Midbrain (tissue), 1 donor: ENCODE data around the gene ATP10D.
"Not testable (repeated sequence)": the region's sequence is repeated elsewhere in the genome, so short reads cannot be mapped to it uniquely, and the experiment has no call there.

Experiments used
- DNase-seq: peaks from one replicate; lab custom pipeline; 2025; lab: John Stamatoyannopoulos, UW

The ATP10D gene

GRCh38 chr4:47535567-47536147 lies 50.6 kb downstream of the ATP10D start:
- no peak for DNase-seq

GRCh38 chr4:47536966-47537365 lies 51.9 kb downstream of the ATP10D start:
- no peak for DNase-seq

DNA sequence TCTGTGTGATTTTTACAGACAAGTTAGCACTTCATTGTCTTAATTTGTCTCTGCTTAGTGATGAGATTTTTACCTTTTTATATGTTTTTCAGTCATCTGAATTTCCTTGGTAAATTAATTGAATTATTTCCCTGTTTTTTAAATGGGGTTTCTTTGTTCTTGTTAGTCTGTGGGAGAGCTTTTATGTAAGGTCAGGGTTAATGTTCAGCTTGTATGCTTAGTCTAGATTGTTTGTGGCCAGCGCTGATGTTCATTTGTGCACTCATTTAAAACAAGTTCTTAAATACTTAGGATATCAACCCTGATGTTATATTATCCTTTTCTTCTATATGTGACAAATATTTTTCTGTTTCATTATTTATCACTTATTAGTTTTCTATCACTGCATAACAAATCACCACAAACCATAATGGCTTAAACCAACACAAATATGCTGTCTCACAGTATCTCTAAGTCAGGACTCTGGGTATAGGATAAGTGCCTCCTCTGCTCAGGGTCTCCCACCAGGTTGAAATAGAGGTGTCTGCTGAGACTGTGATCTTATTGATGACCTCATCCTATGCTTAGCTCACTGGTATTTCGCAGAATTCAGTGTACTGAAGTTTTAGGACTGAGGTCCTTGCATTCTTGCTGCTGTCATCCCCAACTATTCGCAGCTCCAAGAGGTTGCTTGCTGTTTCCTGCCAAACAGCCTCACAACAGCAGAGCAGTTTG lies 53.2 kb downstream of the ATP10D start:
- no peak for DNase-seq

GRCh38 chr4:47538825-47539154 lies 53.7 kb downstream of the ATP10D start:
- DNase-seq = no peak

- not testable (repeated sequence) for DNase-seq
Observed at GRCh38 chr4:47542640-47543039, 57.6 kb downstream of the ATP10D start.

DNA sequence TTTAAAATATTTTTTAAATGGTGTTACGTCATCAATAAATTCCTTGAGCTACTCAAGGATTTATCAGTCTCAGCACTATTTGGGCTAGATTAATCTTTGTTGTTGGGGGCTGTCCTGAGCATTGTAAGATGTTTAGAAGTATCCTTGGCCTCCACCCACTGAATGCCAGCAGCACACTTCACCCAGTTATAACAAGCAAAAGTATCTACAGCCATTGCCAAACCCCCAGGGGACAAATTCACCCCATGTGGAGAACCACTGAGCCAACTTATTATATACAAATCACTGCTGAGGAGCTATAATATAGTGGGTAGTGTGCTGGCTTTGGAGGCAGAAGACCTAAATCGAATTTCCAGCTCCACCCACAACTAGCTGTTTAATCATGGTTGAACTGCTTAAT lies 58.3 kb downstream of the ATP10D start:
- no peak for DNase-seq

- DNase-seq = not testable (repeated sequence)
Observed at GRCh38 chr4:47550357-47550756, 65.3 kb downstream of the ATP10D start.

GRCh38 chr4:47550899-47551548 lies 65.9 kb downstream of the ATP10D start:
- DNase-seq = no peak

GRCh38 chr4:47551682-47552081 lies 66.6 kb downstream of the ATP10D start:
- DNase-seq = no peak

- DNase-seq = no peak
Observed at GRCh38 chr4:47553329-47554125, 68.5 kb downstream of the ATP10D start.

DNA sequence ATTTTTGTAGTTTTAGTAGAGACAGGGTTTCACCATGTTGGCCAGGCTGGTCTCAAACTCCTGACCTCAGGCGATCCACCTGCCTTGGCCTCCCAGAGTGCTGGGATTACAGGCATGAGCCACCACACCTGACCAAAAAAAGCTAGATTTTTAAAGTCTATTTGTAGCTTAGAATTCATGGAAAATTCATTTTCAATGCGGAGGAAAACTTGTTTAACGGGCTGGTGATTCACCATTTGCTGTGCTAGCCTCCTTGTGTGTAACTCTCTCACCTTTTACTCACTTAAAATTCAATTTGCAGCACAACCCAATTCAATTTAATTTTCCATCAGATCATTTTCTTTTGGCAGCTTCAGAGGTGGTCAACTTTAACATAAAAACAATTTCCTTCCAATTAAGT lies 70.8 kb downstream of the ATP10D start:
- DNase-seq = not testable (repeated sequence)

- DNase-seq = no peak
Observed at GRCh38 chr4:47557255-47557654, 72.2 kb downstream of the ATP10D start.

GRCh38 chr4:47560682-47561081 lies 75.6 kb downstream of the ATP10D start:
- no peak for DNase-seq

GRCh38 chr4:47561331-47561730 lies 76.3 kb downstream of the ATP10D start:
- DNase-seq = no peak

DNA sequence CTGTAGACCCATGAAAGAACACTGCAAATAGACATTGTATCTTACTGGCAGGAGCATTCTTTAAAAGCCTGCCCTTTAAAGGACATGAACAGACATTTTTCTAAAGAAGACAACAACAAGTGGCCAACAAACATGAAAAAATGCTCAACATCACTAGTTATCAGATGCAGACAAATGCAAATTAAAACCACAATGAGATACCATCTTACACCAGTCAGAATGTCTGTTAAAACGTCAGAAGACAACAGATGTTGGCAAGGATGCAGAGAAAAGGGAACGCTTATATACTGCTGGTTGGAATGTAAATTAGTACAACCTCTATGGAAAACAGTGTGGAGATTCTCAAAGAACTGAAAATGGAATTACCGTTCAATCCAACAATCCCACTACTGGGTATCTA lies 77.2 kb downstream of the ATP10D start:
- no peak for DNase-seq

- no peak for DNase-seq
Observed at GRCh38 chr4:47566566-47566965, 81.5 kb downstream of the ATP10D start.

- DNase-seq = no peak
Observed at GRCh38 chr4:47566969-47567368, 81.9 kb downstream of the ATP10D start.

GRCh38 chr4:47567511-47567910 lies 82.4 kb downstream of the ATP10D start:
- no peak for DNase-seq

DNA sequence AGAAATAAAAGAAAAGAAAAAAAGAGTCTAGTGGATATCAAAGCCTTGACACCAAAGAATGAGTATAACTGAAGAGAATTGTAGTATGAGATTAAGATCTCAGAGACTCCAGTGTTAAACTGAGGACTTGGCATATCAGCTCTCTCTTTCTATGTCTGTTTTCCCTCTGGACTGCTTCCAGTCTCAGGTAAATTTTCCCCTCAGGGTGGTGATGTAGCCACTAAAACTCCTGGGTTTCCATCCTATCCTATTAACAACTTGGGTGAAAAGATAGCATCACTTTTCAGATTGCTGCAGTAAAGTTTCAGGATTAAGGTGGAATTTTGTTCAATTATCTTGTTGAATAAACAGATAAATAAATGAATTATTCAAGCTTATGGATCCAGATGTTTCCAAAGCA lies 85.7 kb downstream of the ATP10D start:
- no peak for DNase-seq

DNA sequence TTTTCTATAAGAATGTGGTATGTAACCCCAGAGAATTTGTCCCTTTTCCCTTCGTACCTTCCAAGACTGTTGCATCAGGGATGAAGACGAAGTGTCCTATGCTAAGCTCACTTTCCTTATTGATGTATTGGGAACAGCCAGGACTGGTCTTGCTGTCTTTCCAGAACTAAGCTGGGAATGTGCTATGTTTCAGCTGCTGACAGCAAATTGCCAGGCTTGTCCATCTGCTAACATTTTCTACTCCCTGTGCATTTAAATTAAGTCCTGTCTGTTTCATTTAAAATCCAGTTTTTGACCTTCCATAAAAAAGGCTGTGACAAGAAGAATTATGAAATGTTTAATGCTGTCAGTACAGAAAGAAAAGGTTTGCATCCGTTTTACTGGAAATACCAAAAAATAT lies 87.9 kb downstream of the ATP10D start:
- DNase-seq = no peak

GRCh38 chr4:47577779-47578553 lies 92.9 kb downstream of the ATP10D start:
- DNase-seq = peak; percentile 1

DNA sequence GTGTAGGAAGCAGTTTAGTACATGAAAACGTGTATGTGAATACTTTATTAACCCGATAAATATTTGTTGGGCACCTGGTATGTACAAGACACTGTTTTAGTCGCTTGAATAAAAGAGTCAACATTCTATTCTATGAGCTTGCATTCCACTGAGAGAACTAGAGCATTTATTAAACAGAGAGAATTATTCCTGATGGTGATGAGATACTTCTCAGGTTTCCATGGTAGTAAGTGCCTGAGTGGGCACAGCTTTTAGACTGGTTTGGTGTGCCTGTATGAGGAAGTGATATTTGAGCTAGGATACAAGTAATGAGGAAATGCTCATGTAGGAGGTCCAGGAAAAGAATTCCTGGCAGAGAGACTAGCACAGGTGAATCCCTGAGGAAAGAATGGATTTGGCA lies 94.2 kb downstream of the ATP10D start:
- no peak for DNase-seq
